ENCODE results near the gene KNOP1. TPM values are rescaled to one million over a fixed set of nuclear protein-coding genes. Genes with fewer than 3 reads are reported as not detected.

Gene KNOP1
- total and polyA plus RNA-seq, 2 of the 13 experiments (the other 11 are each of a cell fraction or from before 2014, with no cell fraction given) = 21.2 to 57.5 TPM

DNA sequence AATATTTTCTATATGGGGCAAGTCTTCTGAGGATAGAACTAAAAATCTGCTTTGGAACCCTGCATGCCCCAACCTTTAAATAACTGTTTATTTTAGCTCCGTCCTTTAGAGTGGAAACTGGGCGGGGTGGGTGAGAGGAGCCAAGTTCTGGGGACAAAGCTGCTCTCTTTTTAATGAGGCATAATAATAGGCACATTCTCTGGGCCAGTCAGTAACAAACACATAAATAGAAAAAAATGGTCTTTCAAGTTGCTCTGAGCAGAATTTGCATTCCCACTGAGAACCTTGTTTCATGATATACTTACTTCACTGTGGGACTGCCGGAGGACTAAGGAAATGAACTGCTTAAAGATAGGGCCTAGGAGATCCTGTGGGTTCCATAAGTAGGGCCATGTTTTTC is 51.5 kb downstream of the KNOP1 start:
- in situ Hi-C loops (cut with HindIII; ENCODE audit: extremely low pct_ligation_motif_present, low pct_unique_long_range_greater_than_20kb) (no loop called here), intact Hi-C loops (cut with micrococcal nuclease; ENCODE audit: unreplicated experiment) (no loop called here)
- Histone ChIP-seq H3K79me2 (ENCODE audit: insufficient read depth, low read length) (no peaks in the 10 kb centered on the region), H3K4me2 (ENCODE audit: low read depth, low read length) (no peak overlapping the region), H3K4me1 (ENCODE audit: insufficient read depth, low read length) (no peaks in the 10 kb centered on the region), H3K36me3 (replicated peaks in 1 of 2; ENCODE audit: control insufficient read depth in 1 of 2, insufficient read depth in 2 of 2, low read length in 2 of 2) (no peaks in the 10 kb centered on the region), H3K27me3 (ENCODE audit: control insufficient read depth in 1 of 2, insufficient read depth in 2 of 2, low read length in 2 of 2) (no peaks in the 10 kb centered on the region), H2AFZ (ENCODE audit: low read length) (no peak overlapping the region), H4K20me1 (ENCODE audit: insufficient read depth, low read length) (no peaks in the 10 kb centered on the region), H3K9ac (ENCODE audit: insufficient read depth, low read depth, low read length) (no peak overlapping the region), H3K27ac (ENCODE audit: extremely low read length, insufficient read depth, low read length) (no peak overlapping the region), H3K4me3 (replicated peaks in 1 of 3; ENCODE audit: insufficient read depth in 1 of 3, low read depth in 2 of 3, low read length in 3 of 3) (no peak overlapping the region), H3K9me3 (ENCODE audit: low read length) (peaks cover 12% of the 10 kb centered on the region)
- no peak for TF ChIP-seq ZNF782 (CRISPR knock-in tag; IDR thresholded peaks at IDR 0.05; ENCODE audit: borderline replicate concordance)
- no peak for TF ChIP-seq ZBTB43 (CRISPR knock-in tag; conservative IDR thresholded peaks at IDR 0.05)
- no peak for TF ChIP-seq SKI (IDR thresholded peaks at IDR 0.05; ENCODE audit: partially characterized antibody)
- no peak for TF ChIP-seq NR2F6 (IDR thresholded peaks at IDR 0.05)
- TF ChIP-seq NR2F6 (CRISPR knock-in tag; IDR thresholded peaks at IDR 0.05) = no peak
- TF ChIP-seq ZNF670 (CRISPR knock-in tag; IDR thresholded peaks at IDR 0.05; ENCODE audit: borderline replicate concordance) = no peak
- TF ChIP-seq, protein P1, sequence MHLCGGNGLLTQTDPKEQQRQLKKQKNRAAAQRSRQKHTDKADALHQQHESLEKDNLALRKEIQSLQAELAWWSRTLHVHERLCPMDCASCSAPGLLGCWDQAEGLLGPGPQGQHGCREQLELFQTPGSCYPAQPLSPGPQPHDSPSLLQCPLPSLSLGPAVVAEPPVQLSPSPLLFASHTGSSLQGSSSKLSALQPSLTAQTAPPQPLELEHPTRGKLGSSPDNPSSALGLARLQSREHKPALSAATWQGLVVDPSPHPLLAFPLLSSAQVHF (CRISPR knock-in tag; IDR thresholded peaks at IDR 0.05) = no peak
- no peak for TF ChIP-seq PTBP1 (IDR thresholded peaks at IDR 0.05; ENCODE audit: low read depth, low read length, poor library complexity, severe bottlenecking)
- no peak for TF ChIP-seq ZSCAN9 (CRISPR knock-in tag; IDR thresholded peaks at IDR 0.05; ENCODE audit: borderline replicate concordance)
- POLR2A ChIA-PET = no interaction called here
- DNase-seq (ENCODE audit: low spot score) (no peak), ATAC-seq (no peak), FAIRE-seq (no peak)
- BruUV-seq (replicated peaks) = no TSS peak
- CTCF ChIA-PET (ENCODE audit: low intra/inter-chr PET ratio, low total read pairs) = no interaction called here
- WGBS (ENCODE audit: low lambda C conversion rate) = 54% methylated on average over 3 of the region's 3 CpGs

Measured in HepG2 (cell line).